SK-N-SH (cell line): ENCODE results near the gene STIP1. TPM values are rescaled to one million over a fixed set of nuclear protein-coding genes. Genes with fewer than 3 reads are reported as not detected.

Source experiments
- CTCF ChIA-PET: fragments of 300-600, 350-600 bp; formaldehyde crosslinking; extraction: SDS; loops from one replicate; lab custom pipeline; 2021; lab: Yijun Ruan, JAX
- POLR2A ChIA-PET: fragments of 350-600 bp; sonication (Branson Sonifier 250); formaldehyde crosslinking; extraction: SDS; loops from one replicate; lab custom pipeline; 2020; ENCODE audit warnings: antibody characterized with exemption, inconsistent platforms; lab: Yijun Ruan, JAX
- DNase-seq: peaks from one replicate; pipeline ENCODE4 v3.0.0; 2012
- H2AFZ ChIP-seq: fragments of 200-600 bp; sonication (generic); 2 replicates; pipeline ENCODE4 v1.8.1; 2016; ENCODE audit warnings: antibody characterized with exemption, mild to moderate bottlenecking, low read depth
- H3F3A ChIP-seq: fragments of 200-600 bp; sonication (generic); replicated peaks from 2 replicates; pipeline ENCODE3; 2016; ENCODE audit warnings: antibody characterized with exemption, mild to moderate bottlenecking; ENCODE audit not compliant: insufficient read depth
- H3K27ac ChIP-seq, 2 experiments: fragments of 200-500 bp in 1 of 2; fragments of 200-600 bp in 1 of 2; sonication (Bioruptor generic) in 1 of 2; sonication (generic), shearing (Covaris generic) in 1 of 2; 2 replicates each; pipeline versions ENCODE4 v1.5.1 to v1.6.1; 2014 to 2016; ENCODE audit warnings: low read depth in 2 of 2, inconsistent platforms in 1 of 2, low read length in 1 of 2, mild to moderate bottlenecking in 1 of 2, mixed read lengths in 1 of 2
- H3K27me3 ChIP-seq: fragments of 200-600 bp; sonication (generic), shearing (Covaris generic); 2 replicates; pipeline ENCODE4 v1.6.1; 2016; ENCODE audit warnings: mixed run types; ENCODE audit not compliant: insufficient read depth
- H3K36me3 ChIP-seq, 2 experiments: fragments of 200-500 bp in 1 of 2; fragments of 200-600 bp in 1 of 2; sonication (Bioruptor generic) in 1 of 2; sonication (generic) in 1 of 2; replicated peaks in 1 of 2; 2 replicates each; pipeline versions ENCODE3 to v1.5.1; 2014 to 2016; ENCODE audit warnings: low read length in 1 of 2, mild to moderate bottlenecking in 1 of 2; ENCODE audit not compliant: insufficient read depth in 2 of 2, control insufficient read depth in 1 of 2
- H3K4me1 ChIP-seq, 2 experiments: fragments of 200-500 bp in 1 of 2; fragments of 200-600 bp in 1 of 2; sonication (Bioruptor generic) in 1 of 2; sonication (generic), shearing (Covaris generic) in 1 of 2; 2 replicates each; pipeline versions ENCODE4 v1.5.1 to v1.6.1; 2014 to 2016; ENCODE audit warnings: low read depth in 1 of 2, low read length in 1 of 2, mixed run types in 1 of 2; ENCODE audit not compliant: insufficient read depth in 2 of 2, control insufficient read depth in 1 of 2
- H3K4me2 ChIP-seq: fragments of 200-600 bp; sonication (generic), shearing (Covaris generic); 2 replicates; pipeline ENCODE4 v1.6.1; 2017; ENCODE audit warnings: mixed run types
- H3K4me3 ChIP-seq, 2 experiments: fragments of 200-500 bp in 1 of 2; fragments of 200-600 bp in 1 of 2; sonication (Bioruptor generic) in 1 of 2; sonication (generic), shearing (Covaris generic) in 1 of 2; 2 replicates each; pipeline versions ENCODE4 v1.5.1 to v1.8.1; 2014 to 2016; ENCODE audit warnings: low read depth in 2 of 2, inconsistent platforms in 1 of 2, low read length in 1 of 2, mild to moderate bottlenecking in 1 of 2, mixed read lengths in 1 of 2, moderate library complexity in 1 of 2
- H3K79me2 ChIP-seq: fragments of 200-600 bp; sonication (generic); 2 replicates; pipeline ENCODE4 v1.8.1; 2017; ENCODE audit warnings: mild to moderate bottlenecking; ENCODE audit not compliant: insufficient read depth
- H3K9ac ChIP-seq: fragments of 200-600 bp; sonication (generic); 2 replicates; pipeline ENCODE4 v1.6.1; 2017; ENCODE audit warnings: mixed run types
- H3K9me2 ChIP-seq: fragments of 200-600 bp; sonication (generic); 2 replicates; pipeline ENCODE4 v1.6.1; 2017; ENCODE audit warnings: mixed run types
- H3K9me3 ChIP-seq: fragments of 200-600 bp; sonication (generic); 2 replicates; pipeline ENCODE4 v1.6.1; 2017; ENCODE audit warnings: mixed run types, mild to moderate bottlenecking, moderate library complexity
- H4K20me1 ChIP-seq: fragments of 200-600 bp; sonication (generic); 2 replicates; pipeline ENCODE4 v1.6.1; 2017; ENCODE audit warnings: mild to moderate bottlenecking, mixed run types; ENCODE audit not compliant: insufficient read depth
- CTCF ChIP-seq: fragments of 200-600 bp; sonication (generic); IDR thresholded peaks from 2 replicates; pipeline ENCODE4 v1.6.1; 2017; ENCODE audit warnings: antibody characterized with exemption, mild to moderate bottlenecking, moderate library complexity
- ELF1 ChIP-seq: IDR thresholded peaks from 2 replicates; pipeline ENCODE4 v1.4.0; 2012
- EP300 ChIP-seq, 2 experiments: IDR thresholded peaks; 2 replicates each; pipeline versions ENCODE4 v1.4.0 to v1.6.1; 2012; ENCODE audit warnings: borderline replicate concordance in 1 of 2, low read depth in 1 of 2, low read length in 1 of 2
- FOSL2 ChIP-seq: IDR thresholded peaks from 2 replicates; pipeline ENCODE4 v1.4.0; 2012; ENCODE audit warnings: low read depth, mild to moderate bottlenecking, moderate library complexity, borderline replicate concordance
- FOXM1 ChIP-seq: IDR thresholded peaks from 2 replicates; pipeline ENCODE4 v1.4.0; 2012; ENCODE audit warnings: low read depth, mild to moderate bottlenecking
- GABPA ChIP-seq: IDR thresholded peaks from 2 replicates; pipeline ENCODE4 v1.4.0; 2012; ENCODE audit warnings: low read depth, mild to moderate bottlenecking
- GATA2 ChIP-seq: sonication (generic); formaldehyde crosslinking; IDR thresholded peaks from 2 replicates; pipeline ENCODE4 v1.5.0; 2020; ENCODE audit warnings: mild to moderate bottlenecking, missing genetic modification reagents
- IRF3 ChIP-seq: fragments of 150-350 bp; IDR thresholded peaks from 2 replicates; pipeline ENCODE4 v1.6.1; 2016; ENCODE audit warnings: mild to moderate bottlenecking, low read depth, low read length
- MAX ChIP-seq: IDR thresholded peaks from 2 replicates; pipeline ENCODE4 v1.4.0; 2012; ENCODE audit warnings: low read depth
- NRF1 ChIP-seq: IDR thresholded peaks from 2 replicates; pipeline ENCODE4 v1.6.1; 2012; ENCODE audit warnings: low read depth, mild to moderate bottlenecking, low read length
- PBX3 ChIP-seq: IDR thresholded peaks from 2 replicates; pipeline ENCODE4; 2012
- POLR2AphosphoS5 ChIP-seq: IDR thresholded peaks from 2 replicates; pipeline ENCODE4 v1.6.1; 2012; ENCODE audit warnings: low read depth, low read length
- RAD21 ChIP-seq: IDR thresholded peaks from 2 replicates; pipeline ENCODE4 v1.6.1; 2012; ENCODE audit warnings: mild to moderate bottlenecking, low read length
- REST ChIP-seq: IDR thresholded peaks from 2 replicates; pipeline ENCODE4 v1.6.1; 2012; ENCODE audit warnings: mild to moderate bottlenecking, low read depth, low read length, moderate library complexity
- RFX5 ChIP-seq: IDR thresholded peaks from 2 replicates; pipeline ENCODE4 v1.6.1; 2012; ENCODE audit warnings: mild to moderate bottlenecking, improper control_type of control experiment, low read length
- RXRA ChIP-seq: IDR thresholded peaks from 2 replicates; pipeline ENCODE4 v1.4.0; 2012; ENCODE audit warnings: low read depth, mild to moderate bottlenecking, borderline replicate concordance
- USF2 ChIP-seq: fragments of 150-350 bp; IDR thresholded peaks from 2 replicates; pipeline ENCODE4 v1.6.1; 2017; ENCODE audit warnings: antibody characterized with exemption, low read length, low read depth, borderline replicate concordance
- YY1 ChIP-seq: IDR thresholded peaks from 2 replicates; pipeline ENCODE4 v1.4.0; 2012; ENCODE audit warnings: low read depth, mild to moderate bottlenecking
- WGBS: methylation state at CpG from one replicate; pipeline ENCODE4 v1.1.6; 2017; ENCODE audit warnings: low lambda C conversion rate; 5-methylcytosine and 5-hydroxymethylcytosine counted together
- polyA plus RNA-seq, 3 experiments: library from polyadenylated mRNA; depleted of rRNA; stranded (reverse); fragments of >200 nt; gene quantifications; 2 replicates each; pipeline ENCODE4 v1.2.3, GENCODE V29; 2012

The STIP1 gene
- polyA plus RNA-seq, 1 of the 3 experiments (the other 2 are of a cell fraction): 163 TPM

GRCh38 chr11:64247729-64248531 is 62.0 kb downstream of the STIP1 start:
- H3K79me2 ChIP-seq: peaks cover 49% of the 10 kb centered on the region
- 58% methylated on average over 25 of the region's 31 CpGs for WGBS
- peaks cover 4% of the 10 kb centered on the region for H4K20me1 ChIP-seq
- H2AFZ ChIP-seq: no peak overlapping the region
- H3K9ac ChIP-seq: peak overlapping the region; percentile 91; the same call in 1 of the 2 replicates
- peak overlapping the region; percentile 100; the same call in 1 of the 2 replicates for H3K4me2 ChIP-seq
- peak overlapping the region; percentile 92 to 98; a peak in 3 of 4 replicates for H3K4me3 ChIP-seq
- TF ChIP-seq POLR2AphosphoS5 (no peak), IRF3 (no peak), RAD21 (no peak), REST (no peak), FOSL2 (no peak), EP300 (IDR thresholded peaks at IDR 0.05; ENCODE audit: borderline replicate concordance in 1 of 2, low read depth in 1 of 2, low read length in 1 of 2) (no peak), RXRA (no peak), USF2 (no peak), YY1 (no peak), ELF1 (no peak), RFX5 (no peak), CTCF (no peak), GATA2 (CRISPR knock-in tag) (no peak), FOXM1 (no peak), NRF1 (no peak), GABPA (no peak), PBX3 (no peak), MAX (no peak)
- H3K36me3 ChIP-seq: peaks cover 10 to 14% of the 10 kb centered on the region in 2 experiments
- H3K27ac ChIP-seq: peak overlapping the region; percentile 96 to 98; a peak in 3 of 4 replicates
- H3K4me1 ChIP-seq: peaks cover 12 to 49% of the 10 kb centered on the region in 2 experiments; a peak in 2 of 4 replicates
- H3K9me3 ChIP-seq: no peaks in the 10 kb centered on the region
- H3F3A ChIP-seq: peaks cover 11% of the 10 kb centered on the region
- no peaks in the 10 kb centered on the region for H3K9me2 ChIP-seq
- ChIA-PET CTCF (interaction anchor here (0.7 to 4.6 kb wide), 7 partner anchors 15 to 54 kb away, joined by 3 to 89 read pairs (median 6); no protein-coding TSS in a partner anchor), POLR2A (interaction anchor here (0.6 to 12.4 kb wide), 3 partner anchors 16 to 125 kb away, joined by 7 to 112 read pairs (median 41); no protein-coding TSS in a partner anchor)
- H3K27me3 ChIP-seq: no peaks in the 10 kb centered on the region
- DNase-seq: no peak
